Astrocyte of the cerebellum (primary cell): ENCODE results near the gene EMC6.

ENCODE experiments used
- DNase-seq: peaks from one replicate; pipeline ENCODE4 v3.0.0-alpha.2; 2011; ENCODE audit warnings: low read depth
- H3K4me3 ChIP-seq: 2 replicates; pipeline ENCODE4 v1.5.1; 2011; ENCODE audit warnings: mild to moderate bottlenecking, low read depth, low read length, moderate library complexity
- in situ Hi-C: cut with HindIII; loops from 2 replicates; pipeline ENCODE4 v1.10.0; 2017; ENCODE audit warnings: low sequenced_read_pairs
- TF ChIP-seq, protein P1 (sequence below): IDR thresholded peaks from 2 replicates; pipeline ENCODE4 v1.5.1; 2012; ENCODE audit warnings: low read length, low read depth, moderate library complexity, mild to moderate bottlenecking; ENCODE audit errors: missing control alignments

EMC6 gene

DNA sequence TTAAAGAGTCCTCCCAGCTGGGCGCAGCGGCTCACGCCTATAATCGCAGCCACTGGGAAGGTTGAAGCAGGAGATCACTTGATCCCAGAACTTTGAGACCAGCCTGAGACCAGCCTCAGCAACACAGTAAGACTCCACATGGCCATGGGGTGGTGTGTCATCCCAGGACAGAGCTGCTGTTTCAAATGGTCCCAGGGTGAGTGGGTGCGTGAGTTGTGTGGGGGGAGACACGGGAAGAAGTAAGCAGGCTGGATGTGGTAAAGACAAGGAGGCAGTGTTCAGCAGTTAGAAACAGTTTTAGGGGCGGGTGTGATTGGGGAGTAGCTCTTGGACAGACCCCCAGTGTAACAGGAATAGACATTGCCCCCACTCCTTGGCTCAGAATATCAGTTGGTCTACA lies 36.3 kb upstream of the EMC6 start:
- in situ Hi-C loops: loop anchor here (10.0 kb wide), 1 partner anchor 97 kb away; no protein-coding TSS in a partner anchor
- TF ChIP-seq, protein P1, sequence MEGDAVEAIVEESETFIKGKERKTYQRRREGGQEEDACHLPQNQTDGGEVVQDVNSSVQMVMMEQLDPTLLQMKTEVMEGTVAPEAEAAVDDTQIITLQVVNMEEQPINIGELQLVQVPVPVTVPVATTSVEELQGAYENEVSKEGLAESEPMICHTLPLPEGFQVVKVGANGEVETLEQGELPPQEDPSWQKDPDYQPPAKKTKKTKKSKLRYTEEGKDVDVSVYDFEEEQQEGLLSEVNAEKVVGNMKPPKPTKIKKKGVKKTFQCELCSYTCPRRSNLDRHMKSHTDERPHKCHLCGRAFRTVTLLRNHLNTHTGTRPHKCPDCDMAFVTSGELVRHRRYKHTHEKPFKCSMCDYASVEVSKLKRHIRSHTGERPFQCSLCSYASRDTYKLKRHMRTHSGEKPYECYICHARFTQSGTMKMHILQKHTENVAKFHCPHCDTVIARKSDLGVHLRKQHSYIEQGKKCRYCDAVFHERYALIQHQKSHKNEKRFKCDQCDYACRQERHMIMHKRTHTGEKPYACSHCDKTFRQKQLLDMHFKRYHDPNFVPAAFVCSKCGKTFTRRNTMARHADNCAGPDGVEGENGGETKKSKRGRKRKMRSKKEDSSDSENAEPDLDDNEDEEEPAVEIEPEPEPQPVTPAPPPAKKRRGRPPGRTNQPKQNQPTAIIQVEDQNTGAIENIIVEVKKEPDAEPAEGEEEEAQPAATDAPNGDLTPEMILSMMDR: no peak
- no peak for DNase-seq
- H3K4me3 ChIP-seq: no peak overlapping the region

DNA sequence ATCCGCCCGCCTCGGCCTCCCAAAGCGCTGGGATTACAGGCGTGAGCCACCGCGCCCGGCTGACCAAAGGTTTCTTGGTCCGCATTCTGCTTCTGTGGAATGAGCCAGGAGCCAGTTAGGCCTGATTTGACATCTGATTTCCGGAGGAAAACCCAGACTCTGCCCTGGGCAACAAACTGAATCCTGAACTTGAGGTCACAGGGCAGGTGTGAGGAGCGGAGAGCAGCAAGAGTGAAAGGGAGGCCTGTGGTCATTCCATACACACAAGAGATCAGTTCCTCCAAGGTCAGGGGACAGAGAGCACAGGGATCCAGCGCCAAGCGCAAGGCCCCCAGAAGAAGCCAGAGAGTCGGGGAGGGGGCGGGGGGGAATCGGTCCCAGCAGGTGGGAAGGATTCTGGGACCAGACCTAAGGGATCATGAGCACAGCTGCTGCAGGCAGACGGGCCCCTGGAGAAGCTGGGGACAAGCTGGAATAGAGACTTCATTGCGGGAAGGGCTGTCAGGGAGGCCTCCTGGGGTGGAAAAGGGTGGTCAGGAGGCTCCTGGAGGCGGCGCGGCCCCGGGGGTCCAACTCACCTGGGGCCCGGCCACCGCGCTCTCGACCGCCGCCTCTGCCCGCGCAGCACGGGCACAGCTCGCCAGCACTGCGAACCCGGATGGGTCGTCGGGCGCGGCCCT lies 33.0 kb upstream of the EMC6 start:
- in situ Hi-C loops: loop anchor here (10.0 kb wide), 1 partner anchor 101 kb away; no protein-coding TSS in a partner anchor

DNA sequence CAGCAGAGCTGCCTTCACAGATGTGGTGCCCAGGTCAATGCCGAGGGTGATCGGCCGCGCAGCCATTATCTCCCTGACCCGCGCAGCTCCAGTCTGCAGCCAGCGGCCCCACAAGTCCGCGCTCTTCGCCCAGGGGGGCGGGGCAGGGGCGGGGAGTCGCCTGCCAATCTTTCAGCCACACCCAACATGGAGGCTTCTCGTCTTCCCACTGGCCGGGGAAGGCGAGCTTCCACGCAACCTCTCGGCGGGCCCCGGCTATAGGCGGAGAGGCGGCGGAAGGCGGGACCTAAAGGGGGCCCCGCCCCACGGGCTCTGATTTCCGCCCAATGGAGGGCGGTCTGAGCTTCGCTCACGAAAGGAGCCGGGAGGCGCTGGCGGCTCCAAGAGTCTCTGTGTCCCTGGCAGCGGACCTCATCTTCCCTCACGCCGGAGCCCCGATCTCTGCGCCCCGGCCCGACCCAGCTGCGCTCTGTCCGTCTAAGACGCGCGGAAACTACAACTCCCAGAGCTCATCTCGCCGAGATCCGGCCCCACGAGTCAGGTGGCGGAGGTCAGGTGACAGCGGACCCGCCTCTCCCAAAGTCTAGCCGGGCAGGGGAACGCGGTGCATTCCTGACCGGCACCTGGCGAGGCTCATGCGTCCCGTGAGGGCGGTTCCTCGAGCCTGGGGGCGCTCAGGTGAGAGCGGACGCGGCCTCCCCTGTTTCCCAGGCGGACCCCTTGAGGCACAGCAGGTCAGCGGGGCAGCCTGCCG lies 32.3 kb upstream of the EMC6 start, which contains the start of the genes CTNS and SHPK:
Gene CTNS, plus strand, starts transcription at position 607 of the 754 bp plus-strand sequence. CDS start 3,447 bp downstream, outside the sequence.
Gene SHPK, minus strand, starts transcription at position 97 of the 754 bp plus-strand sequence. Its CDS starts 31 bp downstream, at position 66.
- in situ Hi-C loops: loop anchor here (10.0 kb wide), 1 partner anchor 102 kb away; no protein-coding TSS in a partner anchor
- TF ChIP-seq, protein P1: no peak

More for the DNA sequence above, 33.0 kb upstream of the EMC6 start:
- peak overlapping the region; percentile 95 for H3K4me3 ChIP-seq
- no peak for DNase-seq
- TF ChIP-seq, protein P1: no peak

DNA sequence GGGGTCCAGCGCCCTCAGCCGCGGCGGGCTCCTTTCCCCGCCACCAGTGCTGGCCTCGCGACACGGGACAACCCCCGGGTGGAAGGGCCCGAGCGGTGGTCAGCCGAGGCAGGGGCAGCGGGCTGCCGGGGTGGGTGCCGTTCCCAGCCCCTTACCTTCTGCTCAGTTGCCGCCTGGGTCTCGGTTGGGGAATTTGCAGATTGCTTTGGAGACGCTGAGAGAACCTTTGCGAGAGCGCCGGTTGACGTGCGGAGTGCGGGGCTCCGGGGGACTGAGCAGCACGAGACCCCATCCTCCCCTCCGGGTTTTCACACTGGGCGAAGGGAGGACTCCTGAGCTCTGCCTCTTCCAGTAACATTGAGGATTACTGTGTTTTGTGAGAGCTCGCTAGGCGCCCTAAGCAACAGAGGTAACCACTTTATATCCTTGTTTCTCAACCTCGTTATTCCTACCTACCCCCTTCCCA lies 31.7 kb upstream of the EMC6 start:
- H3K4me3 ChIP-seq: peak overlapping the region; percentile 95
- in situ Hi-C loops: loop anchor here (10.0 kb wide), 1 partner anchor 102 kb away; no protein-coding TSS in a partner anchor
- TF ChIP-seq, protein P1: no peak
- DNase-seq: no peak

More for the DNA sequence above, 32.3 kb upstream of the EMC6 start, which contains the start of the genes CTNS and SHPK:
- peak; percentile 86 for DNase-seq
- peak within 1 kb of the TSS; percentile 95 for H3K4me3 ChIP-seq

DNA sequence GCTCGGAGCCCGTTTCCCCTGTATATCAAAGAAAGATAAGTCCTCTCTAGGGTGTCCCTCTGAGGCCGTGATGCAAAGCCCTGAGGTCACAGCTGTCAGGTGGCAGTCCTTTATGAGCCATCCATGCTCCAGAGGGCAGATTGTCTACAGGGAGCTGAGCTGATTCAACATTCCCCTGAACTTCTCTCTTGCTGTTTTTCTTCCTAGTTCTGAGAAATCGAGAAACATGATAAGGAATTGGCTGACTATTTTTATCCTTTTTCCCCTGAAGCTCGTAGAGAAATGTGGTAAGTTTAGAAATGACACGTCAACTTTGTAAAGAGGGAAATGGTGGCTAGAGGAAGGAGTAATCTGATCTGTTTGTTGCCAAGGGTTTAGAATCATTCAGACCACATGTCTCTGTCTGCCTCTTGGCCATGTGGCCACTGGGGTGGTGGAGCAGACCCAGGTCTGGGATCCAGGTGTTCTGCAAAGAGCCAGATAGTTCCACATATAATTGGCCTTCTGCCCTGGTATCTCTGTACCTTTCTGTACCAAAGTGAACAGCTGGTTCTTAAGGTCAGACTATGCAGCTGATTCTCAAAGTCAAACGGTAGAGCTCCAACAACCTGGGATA lies 28.5 kb upstream of the EMC6 start:
- H3K4me3 ChIP-seq: no peak overlapping the region
- in situ Hi-C loops: loop anchor here (10.0 kb wide), 1 partner anchor 105 kb away; no protein-coding TSS in a partner anchor
- no peak for DNase-seq

More for the DNA sequence above, 28.5 kb upstream of the EMC6 start:
- TF ChIP-seq, protein P1: no peak
